AG04449 (cell line): ENCODE results near the gene AK2.

Experiments
- CTCF ChIA-PET: fragments of 350-600 bp; formaldehyde crosslinking; extraction: SDS; loops from one replicate; lab custom pipeline; 2021; ENCODE audit warnings: antibody characterized with exemption; lab: Yijun Ruan, JAX
- POLR2A ChIA-PET: fragments of 400-600, 350-600 bp; formaldehyde crosslinking; extraction: SDS; loops from one replicate; lab custom pipeline; 2020; ENCODE audit warnings: antibody characterized with exemption, inconsistent platforms; lab: Yijun Ruan, JAX
- DNase-seq: peaks from one replicate; pipeline ENCODE4 v3.0.0-alpha.2; 2010; ENCODE audit warnings: low read depth, low spot score
- H3K4me3 ChIP-seq: 2 replicates; pipeline ENCODE4 v1.5.1; 2011; ENCODE audit warnings: low read depth, mild to moderate bottlenecking, control low read depth, low read length
- TF ChIP-seq, protein P1 (sequence below): IDR thresholded peaks from one replicate; pipeline ENCODE4 v1.5.1; 2011; ENCODE audit warnings: mild to moderate bottlenecking, moderate library complexity, low read length, control low read depth, inconsistent platforms; ENCODE audit not compliant: insufficient read depth; ENCODE audit errors: missing control alignments

AK2 gene

DNA sequence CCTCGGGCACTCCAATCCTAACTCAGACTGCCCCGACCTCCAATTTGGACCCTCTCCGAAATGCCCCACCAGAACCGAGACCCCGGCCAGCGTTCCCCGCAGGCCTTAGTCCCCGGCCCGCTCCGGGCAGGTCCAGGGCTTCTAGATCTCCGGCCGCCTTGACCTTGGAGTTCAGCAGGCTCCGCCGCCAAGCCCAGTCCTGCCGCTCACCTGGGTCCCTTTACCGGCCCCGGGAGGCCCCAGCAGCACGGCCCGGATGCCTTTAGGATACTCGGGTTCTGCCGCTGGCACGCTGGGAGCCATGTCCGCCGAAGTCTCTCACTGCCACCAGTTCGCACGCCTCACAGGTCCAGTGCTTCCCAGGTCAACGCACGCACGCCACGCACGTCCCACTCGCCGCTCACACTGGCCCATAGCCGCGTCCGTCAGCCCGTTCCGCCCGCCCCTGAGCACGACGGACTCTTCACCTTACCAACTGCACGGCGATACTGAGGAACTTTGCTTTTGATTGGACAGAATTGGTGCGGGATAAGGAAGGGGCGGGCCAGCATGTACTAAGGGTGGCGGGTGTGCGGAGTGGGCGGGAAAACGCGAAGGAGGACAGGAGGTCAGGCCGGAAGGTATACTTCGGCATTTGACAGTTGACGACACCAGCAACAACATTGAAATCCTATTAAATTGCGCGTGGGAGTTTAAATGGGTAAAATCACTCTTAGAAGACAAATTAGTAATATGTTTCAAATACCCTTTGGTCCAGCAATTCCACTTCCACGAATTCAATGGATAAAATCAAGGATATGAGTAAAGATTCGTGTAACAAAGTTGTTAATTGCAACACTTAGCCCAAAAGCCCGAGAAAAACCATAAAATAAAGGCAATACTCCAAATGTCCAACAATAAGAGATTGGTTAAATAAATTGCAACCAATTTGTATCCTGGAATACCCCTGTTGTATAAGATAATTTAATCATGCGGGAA, at the start of gene AK2:
AK2 (minus strand) TSS at position 358 of the 978 bp plus-strand sequence; CDS start at position 303, 55 bp downstream.
- peak within 1 kb of the TSS; percentile 89 for H3K4me3 ChIP-seq
- CTCF ChIA-PET, result no interaction called here
- TF ChIP-seq, protein P1, sequence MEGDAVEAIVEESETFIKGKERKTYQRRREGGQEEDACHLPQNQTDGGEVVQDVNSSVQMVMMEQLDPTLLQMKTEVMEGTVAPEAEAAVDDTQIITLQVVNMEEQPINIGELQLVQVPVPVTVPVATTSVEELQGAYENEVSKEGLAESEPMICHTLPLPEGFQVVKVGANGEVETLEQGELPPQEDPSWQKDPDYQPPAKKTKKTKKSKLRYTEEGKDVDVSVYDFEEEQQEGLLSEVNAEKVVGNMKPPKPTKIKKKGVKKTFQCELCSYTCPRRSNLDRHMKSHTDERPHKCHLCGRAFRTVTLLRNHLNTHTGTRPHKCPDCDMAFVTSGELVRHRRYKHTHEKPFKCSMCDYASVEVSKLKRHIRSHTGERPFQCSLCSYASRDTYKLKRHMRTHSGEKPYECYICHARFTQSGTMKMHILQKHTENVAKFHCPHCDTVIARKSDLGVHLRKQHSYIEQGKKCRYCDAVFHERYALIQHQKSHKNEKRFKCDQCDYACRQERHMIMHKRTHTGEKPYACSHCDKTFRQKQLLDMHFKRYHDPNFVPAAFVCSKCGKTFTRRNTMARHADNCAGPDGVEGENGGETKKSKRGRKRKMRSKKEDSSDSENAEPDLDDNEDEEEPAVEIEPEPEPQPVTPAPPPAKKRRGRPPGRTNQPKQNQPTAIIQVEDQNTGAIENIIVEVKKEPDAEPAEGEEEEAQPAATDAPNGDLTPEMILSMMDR, result no peak
- POLR2A ChIA-PET, result no interaction called here
- peak; percentile 89 for DNase-seq

DNA sequence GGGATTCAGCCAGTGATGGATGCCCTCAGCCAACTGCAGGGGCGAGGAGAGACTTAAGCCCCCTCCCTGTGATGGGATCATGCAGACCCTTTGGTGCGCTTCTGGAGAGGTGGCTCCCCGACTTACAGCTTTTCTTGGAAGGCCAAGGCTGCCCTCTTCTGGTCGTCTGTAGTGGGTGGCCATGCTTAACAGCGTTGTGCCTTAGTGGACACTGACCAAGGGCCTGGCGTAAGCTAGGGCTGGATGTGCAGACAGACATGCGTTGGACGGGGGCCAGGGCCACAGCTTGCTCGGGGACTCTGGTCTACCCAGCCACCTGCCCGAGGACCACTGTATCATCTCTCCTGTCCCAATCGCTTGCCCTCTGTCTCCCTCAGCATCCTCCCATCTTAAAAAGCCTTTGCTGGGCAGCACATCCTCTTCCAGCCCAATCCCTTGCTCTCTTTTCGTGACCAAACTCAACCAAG, 49.7 kb upstream of the AK2 start:
- ChIA-PET POLR2A (interaction anchor here (0.6 to 1.8 kb wide), 2 partner anchors 13 to 682 kb away, joined by 4 to 6 read pairs; no protein-coding TSS in a partner anchor), CTCF (interaction anchor here (0.5 to 12.4 kb wide), 44 partner anchors 9 to 686 kb away, joined by 3 to 188 read pairs (median 4); no protein-coding TSS in a partner anchor)
- TF ChIP-seq, protein P1, result peak; percentile 85
- no peak for DNase-seq
- no peak overlapping the region for H3K4me3 ChIP-seq

DNA sequence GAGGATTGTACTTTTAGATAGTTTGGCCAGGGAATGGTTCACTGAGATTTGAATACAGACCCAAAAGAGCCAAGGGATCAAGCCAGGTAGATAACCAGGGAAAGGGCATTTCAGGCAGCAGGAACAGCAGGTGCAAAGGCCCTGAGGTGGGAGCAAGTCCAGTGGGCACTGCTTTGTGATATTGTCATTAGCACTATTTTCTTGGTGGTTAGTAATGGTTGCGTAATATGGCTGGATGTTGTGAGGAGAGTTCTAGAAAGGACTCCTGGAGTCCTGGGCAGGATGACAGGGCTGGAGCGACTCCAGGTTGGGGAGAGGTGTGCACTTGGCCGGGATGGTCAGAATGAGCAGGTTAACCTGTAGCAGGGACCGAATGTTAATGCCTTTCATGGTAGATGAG, 48.6 kb upstream of the AK2 start:
- ChIA-PET POLR2A (interaction anchor here (1.8 kb wide), 1 partner anchor 14 kb away, joined by 6 read pairs; no protein-coding TSS in a partner anchor), CTCF (interaction anchor here (1.0 to 12.4 kb wide), 16 partner anchors 10 to 685 kb away, joined by 3 to 188 read pairs (median 10); no protein-coding TSS in a partner anchor)
- no peak overlapping the region for H3K4me3 ChIP-seq
- TF ChIP-seq, protein P1, result no peak
- no peak for DNase-seq

DNA sequence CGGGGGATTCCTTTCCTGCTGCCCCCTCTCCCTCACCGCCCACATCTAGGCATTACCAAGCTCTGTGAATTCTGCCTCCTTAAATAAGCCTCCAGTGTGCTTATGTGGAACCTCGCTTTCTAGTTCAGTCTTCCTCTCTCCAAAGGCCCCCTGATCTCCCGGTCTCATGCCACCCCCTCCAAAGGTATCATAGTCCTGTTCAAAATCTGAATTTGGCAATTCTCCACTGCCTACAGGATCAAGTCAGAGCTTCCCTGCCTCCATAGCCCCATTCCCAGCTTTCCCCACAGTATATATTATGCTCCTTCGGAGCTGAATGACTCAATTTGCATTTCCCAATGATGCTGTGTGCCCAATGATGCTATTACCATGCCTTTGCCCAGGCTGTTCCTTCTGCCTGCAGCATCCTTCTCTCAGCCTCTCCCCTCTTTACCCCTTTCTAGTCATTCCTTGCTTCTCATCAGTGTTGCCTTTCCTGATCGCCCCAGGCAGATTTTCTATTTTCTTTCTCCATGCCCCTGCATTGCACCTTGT, 46.0 kb upstream of the AK2 start:
- TF ChIP-seq, protein P1, result no peak
- ChIA-PET CTCF (interaction anchor here (1.0 to 12.4 kb wide), 9 partner anchors 13 to 254 kb away, joined by 3 to 188 read pairs (median 8); partner anchors contain the start of gene HPCA), POLR2A (interaction anchor here (0.6 kb wide), 1 partner anchor 88 kb away, joined by 3 read pairs; no protein-coding TSS in a partner anchor)
- no peak for DNase-seq
- peak overlapping the region; percentile 79 for H3K4me3 ChIP-seq

DNA sequence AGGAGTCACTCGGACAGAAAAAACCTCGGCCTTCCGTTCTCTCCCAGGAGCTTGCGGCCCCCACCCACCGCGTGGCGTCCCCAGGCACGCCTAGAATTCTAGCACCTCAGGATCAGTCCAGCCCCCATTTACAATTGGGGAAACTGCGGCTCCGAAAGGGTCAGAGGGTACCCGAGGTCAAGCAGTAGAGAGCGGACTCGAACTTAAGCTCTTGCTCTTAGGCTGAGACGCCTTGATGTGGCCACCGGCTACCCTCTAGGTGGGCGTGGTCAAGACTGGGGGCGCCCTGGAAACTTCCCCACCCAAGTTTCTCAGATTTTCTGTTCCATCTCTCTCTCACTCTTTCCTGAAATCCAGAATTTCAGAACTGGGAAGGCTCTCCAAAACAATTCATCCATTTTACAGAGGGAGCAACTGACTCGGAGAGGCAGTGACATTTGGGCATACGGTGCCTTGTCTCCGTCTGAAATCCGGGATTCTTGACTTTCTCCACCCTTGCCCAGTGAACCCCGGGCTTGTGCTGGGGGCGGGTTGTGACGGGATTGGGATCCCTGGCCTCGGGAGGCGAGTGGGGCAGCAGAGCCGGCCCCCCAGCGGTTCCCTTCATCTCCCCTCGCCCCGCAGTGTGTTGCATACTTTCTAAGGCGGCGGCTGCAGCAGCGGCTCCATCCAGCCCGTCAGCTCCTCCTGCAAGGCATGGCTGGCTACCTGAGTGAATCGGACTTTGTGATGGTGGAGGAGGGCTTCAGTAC, 45.0 kb upstream of the AK2 start:
- DNase-seq, result no peak
- peak overlapping the region; percentile 79 for H3K4me3 ChIP-seq
- POLR2A ChIA-PET, result interaction anchor here (0.6 to 2.0 kb wide), 5 partner anchors 17 to 183 kb away, joined by 3 to 12 read pairs (median 4); no protein-coding TSS in a partner anchor
- CTCF ChIA-PET, result interaction anchor here (1.0 to 12.4 kb wide), 9 partner anchors 14 to 206 kb away, joined by 3 to 188 read pairs (median 8); partner anchors contain the start of gene HPCA
- TF ChIP-seq, protein P1, result no peak
